Natural killer cell (primary cell): ENCODE measurements around the gene PRR16. TPM values are rescaled to one million over a fixed set of nuclear protein-coding genes. Genes with fewer than 3 reads are reported as not detected.

ENCODE experiments used
- ATAC-seq, 3 donors: fragments of 150-1000 bp in 2 of 3; fragments of 200-7000 bp in 1 of 3; cut with Tn5 transposase; 1 replicate in 1 of 3; 2 replicates in 2 of 3; pipeline ENCODE4 v1.10.0; 2021; ENCODE audit warnings: mild to moderate bottlenecking in 2 of 3, moderate library complexity in 2 of 3
- DNase-seq, 2 donors: peaks; one replicate each; pipeline versions ENCODE4 v3.0.0 to v3.0.0-alpha.2; 2013 to 2021; ENCODE audit warnings: mixed read lengths in 1 of 2
- H3K27ac ChIP-seq: one replicate; pipeline ENCODE4 v1.5.1; 2013; ENCODE audit warnings: mild to moderate bottlenecking, low read length
- H3K27me3 ChIP-seq: one replicate; pipeline ENCODE4 v1.6.1; 2013; ENCODE audit warnings: low read length; ENCODE audit not compliant: control insufficient read depth, insufficient read depth
- H3K36me3 ChIP-seq: one replicate; pipeline ENCODE4 v1.6.1; 2013; ENCODE audit warnings: low read length; ENCODE audit not compliant: control insufficient read depth, insufficient read depth
- H3K4me1 ChIP-seq: one replicate; pipeline ENCODE4 v1.6.1; 2013; ENCODE audit warnings: low read length; ENCODE audit not compliant: control insufficient read depth, insufficient read depth
- H3K4me3 ChIP-seq: one replicate; pipeline ENCODE4 v1.5.1; 2013; ENCODE audit warnings: low read length
- H3K9me3 ChIP-seq: one replicate; pipeline ENCODE4 v1.6.1; 2013; ENCODE audit warnings: low read length; ENCODE audit not compliant: control insufficient read depth, insufficient read depth
- H3K27ac Mint-ChIP-seq, 2 donors: one replicate each; pipeline ENCODE4 v1.8.0; 2022; ENCODE audit warnings: mild to moderate bottlenecking in 2 of 2, mixed read lengths in 2 of 2, moderate library complexity in 1 of 2
- H3K27me3 Mint-ChIP-seq, 2 donors: one replicate each; pipeline ENCODE4 v1.8.0; 2022; ENCODE audit warnings: low read depth in 2 of 2, mixed read lengths in 2 of 2
- H3K36me3 Mint-ChIP-seq: one replicate; pipeline ENCODE4 v1.8.0; 2022; ENCODE audit warnings: mixed read lengths
- H3K4me1 Mint-ChIP-seq, 2 donors: one replicate each; pipeline ENCODE4 v1.8.0; 2022; ENCODE audit warnings: mixed read lengths in 2 of 2
- H3K4me3 Mint-ChIP-seq: one replicate; pipeline ENCODE4 v1.8.0; 2022; ENCODE audit warnings: mild to moderate bottlenecking, moderate library complexity, mixed read lengths
- H3K9me3 Mint-ChIP-seq, 2 donors: one replicate each; pipeline ENCODE4 v1.8.0; 2022; ENCODE audit warnings: mixed read lengths in 2 of 2
- WGBS: methylation state at CpG from one replicate; pipeline ENCODE4 v1.1.7; 2013; ENCODE audit warnings: missing lambda C conversion rate; ENCODE audit not compliant: insufficient coverage; 5-methylcytosine and 5-hydroxymethylcytosine counted together
- intact Hi-C: fragments of 100-400 bp; cut with micrococcal nuclease; formaldehyde crosslinking; loops from one replicate; pipeline ENCODE4 v1.14.2; 2022
- total RNA-seq, 4 donors: library from RNA; stranded (reverse); fragments of 120-200 nt in 1 of 4; gene quantifications; one replicate each; pipeline versions ENCODE4 v1.2.3 to v1.2.4, GENCODE V29; 2013 to 2022
- TF ChIP-seq, protein P1 (sequence below): fragments of 200-600 bp; IDR thresholded peaks from one replicate; pipeline ENCODE4 v1.8.0; 2022; ENCODE audit warnings: antibody characterized with exemption

PRR16 gene
- total RNA-seq, 3 donors from 2014 or later (not counting 1 experiment from before 2014, with no cell fraction given) = not detected

DNA sequence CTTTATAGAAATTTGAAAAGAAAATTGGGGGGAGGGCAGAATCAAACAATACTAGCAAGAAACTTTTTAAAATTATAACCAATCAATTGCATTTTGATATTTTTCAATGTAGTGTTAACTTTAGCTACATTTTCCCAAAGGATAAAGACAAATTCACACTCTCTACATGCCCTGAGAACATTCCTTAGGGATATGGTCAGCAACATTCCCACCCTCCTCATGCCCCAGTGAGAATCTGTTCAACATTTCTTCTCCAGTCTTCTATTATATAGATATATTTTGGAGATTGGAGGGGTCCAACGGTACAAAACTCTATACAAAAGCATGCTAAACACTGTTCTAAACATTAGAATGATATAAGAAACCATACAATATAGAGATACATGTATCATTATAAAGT, 11.6 kb upstream of the PRR16 start:
- Histone ChIP-seq H3K4me3 (no peak overlapping the region), H3K27me3 (no peaks in the 10 kb centered on the region), H3K27ac (no peak overlapping the region), H3K9me3 (no peaks in the 10 kb centered on the region), H3K4me1 (no peaks in the 10 kb centered on the region), H3K36me3 (no peaks in the 10 kb centered on the region)
- no peak for ATAC-seq
- H3K4me1 Mint-ChIP-seq = peaks cover 3 to 4% of the 10 kb centered on the region in 2 donors
- H3K27me3 Mint-ChIP-seq = no peaks in the 10 kb centered on the region
- H3K27ac Mint-ChIP-seq = no peak overlapping the region
- no peak overlapping the region for H3K4me3 Mint-ChIP-seq
- TF ChIP-seq, protein P1, sequence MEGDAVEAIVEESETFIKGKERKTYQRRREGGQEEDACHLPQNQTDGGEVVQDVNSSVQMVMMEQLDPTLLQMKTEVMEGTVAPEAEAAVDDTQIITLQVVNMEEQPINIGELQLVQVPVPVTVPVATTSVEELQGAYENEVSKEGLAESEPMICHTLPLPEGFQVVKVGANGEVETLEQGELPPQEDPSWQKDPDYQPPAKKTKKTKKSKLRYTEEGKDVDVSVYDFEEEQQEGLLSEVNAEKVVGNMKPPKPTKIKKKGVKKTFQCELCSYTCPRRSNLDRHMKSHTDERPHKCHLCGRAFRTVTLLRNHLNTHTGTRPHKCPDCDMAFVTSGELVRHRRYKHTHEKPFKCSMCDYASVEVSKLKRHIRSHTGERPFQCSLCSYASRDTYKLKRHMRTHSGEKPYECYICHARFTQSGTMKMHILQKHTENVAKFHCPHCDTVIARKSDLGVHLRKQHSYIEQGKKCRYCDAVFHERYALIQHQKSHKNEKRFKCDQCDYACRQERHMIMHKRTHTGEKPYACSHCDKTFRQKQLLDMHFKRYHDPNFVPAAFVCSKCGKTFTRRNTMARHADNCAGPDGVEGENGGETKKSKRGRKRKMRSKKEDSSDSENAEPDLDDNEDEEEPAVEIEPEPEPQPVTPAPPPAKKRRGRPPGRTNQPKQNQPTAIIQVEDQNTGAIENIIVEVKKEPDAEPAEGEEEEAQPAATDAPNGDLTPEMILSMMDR = no peak
- no peak for DNase-seq
- intact Hi-C loops = no loop called here
- no peaks in the 10 kb centered on the region for H3K36me3 Mint-ChIP-seq
- peaks cover 0 to 5% of the 10 kb centered on the region in 2 donors for H3K9me3 Mint-ChIP-seq
- WGBS = no CpG with 5 or more reads among the region's 1 CpG

DNA sequence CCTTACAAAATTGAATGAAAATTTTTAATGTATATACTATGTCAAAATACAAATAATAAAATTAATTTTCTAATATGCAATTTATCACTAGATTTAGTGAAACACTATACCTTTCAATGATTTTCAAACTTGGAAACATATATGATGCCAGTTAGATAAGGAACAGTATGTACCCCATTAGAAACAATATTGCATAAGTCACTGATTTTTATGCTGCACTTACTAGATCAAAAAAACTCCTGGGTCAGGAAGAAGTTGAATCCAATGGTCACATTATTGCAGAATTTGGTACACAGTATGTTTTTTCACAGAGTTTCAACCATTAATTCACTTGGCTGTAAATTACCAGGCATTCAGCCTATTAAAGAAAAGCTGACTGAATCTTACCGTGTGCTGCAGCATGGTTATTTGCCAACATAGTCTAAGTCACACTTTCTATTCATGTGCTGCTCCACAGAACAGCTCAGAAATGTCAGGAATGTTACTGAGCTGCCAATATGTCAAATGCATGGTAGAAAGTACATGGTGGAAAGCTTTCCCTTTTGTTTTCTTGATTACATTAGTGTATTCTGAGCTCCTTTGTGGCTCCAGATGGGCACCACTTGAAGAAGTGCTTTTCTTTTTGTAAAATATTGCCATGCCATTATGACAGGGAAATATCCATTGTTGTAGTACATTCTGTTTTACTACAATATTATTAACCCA, 9.9 kb upstream of the PRR16 start:
- no peak for ATAC-seq
- no peaks in the 10 kb centered on the region for H3K27me3 ChIP-seq
- H3K4me1 ChIP-seq = no peaks in the 10 kb centered on the region
- no peaks in the 10 kb centered on the region for H3K36me3 Mint-ChIP-seq
- H3K9me3 ChIP-seq = no peaks in the 10 kb centered on the region
- H3K4me1 Mint-ChIP-seq = peaks cover 10% of the 10 kb centered on the region in 2 donors
- 80% methylated on average over 1 of the region's 1 CpG for WGBS
- TF ChIP-seq, protein P1 = no peak
- intact Hi-C loops = no loop called here
- peaks cover 0 to 7% of the 10 kb centered on the region in 2 donors for H3K9me3 Mint-ChIP-seq
- H3K27ac Mint-ChIP-seq = no peak overlapping the region
- DNase-seq = no peak
- H3K27ac ChIP-seq = no peak overlapping the region
- no peaks in the 10 kb centered on the region for H3K27me3 Mint-ChIP-seq
- H3K36me3 ChIP-seq = no peaks in the 10 kb centered on the region
- no peak overlapping the region for H3K4me3 ChIP-seq
- no peak overlapping the region for H3K4me3 Mint-ChIP-seq

DNA sequence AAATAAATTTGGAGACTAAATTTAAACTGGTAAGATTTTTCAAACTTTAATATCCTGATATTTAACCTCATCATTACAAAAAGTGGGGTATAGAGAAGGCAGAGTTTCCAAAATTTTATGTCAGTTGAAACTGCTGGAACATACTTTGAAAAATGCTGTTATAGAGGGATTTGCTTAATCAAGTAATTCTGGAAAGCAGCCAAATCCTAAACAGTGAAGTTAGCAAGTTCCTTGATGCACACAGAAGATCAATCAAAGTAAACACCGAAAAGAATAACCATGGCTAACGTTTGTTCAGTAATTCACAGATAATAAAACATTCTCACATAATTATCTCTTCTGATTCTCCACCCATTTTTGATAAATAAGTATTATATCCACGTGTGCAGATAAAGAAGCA, 8.1 kb upstream of the PRR16 start:
- no peak overlapping the region for H3K4me3 ChIP-seq
- H3K4me1 ChIP-seq = no peaks in the 10 kb centered on the region
- H3K4me3 Mint-ChIP-seq = no peak overlapping the region
- H3K27me3 Mint-ChIP-seq = no peaks in the 10 kb centered on the region
- H3K27ac ChIP-seq = no peak overlapping the region
- TF ChIP-seq, protein P1 = no peak
- no peaks in the 10 kb centered on the region for H3K36me3 Mint-ChIP-seq
- ATAC-seq (no peak), DNase-seq (no peak)
- no peaks in the 10 kb centered on the region for H3K9me3 ChIP-seq
- H3K36me3 ChIP-seq = no peaks in the 10 kb centered on the region
- H3K4me1 Mint-ChIP-seq = peaks cover 10% of the 10 kb centered on the region in 2 donors
- intact Hi-C loops = no loop called here
- no peaks in the 10 kb centered on the region for H3K27me3 ChIP-seq
- WGBS = 74% methylated on average over 3 of the region's 3 CpGs
- no peak overlapping the region for H3K27ac Mint-ChIP-seq
- peaks cover 0 to 5% of the 10 kb centered on the region in 2 donors for H3K9me3 Mint-ChIP-seq
